H4 (cell line): ENCODE measurements around the gene CPSF2. TPM values are rescaled to one million over a fixed set of nuclear protein-coding genes. Genes with fewer than 3 reads are reported as not detected.
A peak's percentile ranks its signal among the peaks of the same experiment; 100 is the strongest.
"Not testable (repeated sequence)": the region's sequence is repeated elsewhere in the genome, so short reads cannot be mapped to it uniquely, and the experiment has no call there.

Experiments
- DNase-seq: peaks from one replicate; pipeline ENCODE4 v3.0.0-alpha.2; 2015; ENCODE audit warnings: low spot score
- total RNA-seq: library from RNA; depleted of rRNA; stranded (reverse); fragments of >200 nt; shearing (Covaris generic); gene quantifications from 2 replicates; pipeline ENCODE4 v1.2.3, GENCODE V29; 2014

The CPSF2 gene
- total RNA-seq, 1 experiment from 2014 or later, result 94.5 TPM

- DNase-seq, result no peak
These were observed 32.6 kb downstream of the CPSF2 start for GRCh38 chr14:92154283-92154942.

DNA sequence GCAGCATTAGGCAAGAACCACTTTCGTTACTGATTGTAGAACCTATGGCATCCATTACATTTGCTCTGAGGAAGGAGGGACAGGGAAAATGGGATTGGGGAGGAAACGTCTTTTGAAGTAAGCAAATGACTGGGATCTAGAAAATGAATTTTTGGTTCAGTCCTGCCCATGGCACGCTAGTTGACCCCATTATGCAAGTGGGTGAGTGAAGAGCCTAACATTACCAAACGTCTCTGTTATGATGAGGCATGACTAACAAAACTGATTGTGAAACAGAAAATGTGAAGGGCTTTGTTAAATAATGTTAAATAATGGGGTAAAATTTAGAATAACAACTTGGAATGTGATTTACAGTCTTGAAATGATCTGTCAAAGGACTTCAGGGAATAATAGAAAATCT lies 38.9 kb downstream of the CPSF2 start:
- no peak for DNase-seq

DNA sequence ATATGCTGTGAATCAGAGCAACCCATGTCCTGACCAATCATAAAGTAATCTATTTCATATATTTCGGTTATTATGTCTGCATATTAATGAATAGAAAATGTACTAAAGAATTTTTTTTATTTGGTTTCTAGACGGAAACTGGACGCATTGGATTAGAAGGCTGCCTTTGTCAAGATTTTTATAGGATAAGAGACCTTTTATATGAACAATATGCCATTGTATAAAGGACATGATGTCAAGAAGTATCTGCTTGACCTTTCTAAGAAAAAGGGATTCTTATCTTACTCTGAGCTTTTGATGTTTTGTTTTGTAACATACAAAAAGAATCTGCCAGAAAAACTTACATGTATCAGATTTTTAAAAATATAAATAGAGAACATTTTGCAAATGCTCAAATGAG lies 39.8 kb downstream of the CPSF2 start:
- no peak for DNase-seq

DNA sequence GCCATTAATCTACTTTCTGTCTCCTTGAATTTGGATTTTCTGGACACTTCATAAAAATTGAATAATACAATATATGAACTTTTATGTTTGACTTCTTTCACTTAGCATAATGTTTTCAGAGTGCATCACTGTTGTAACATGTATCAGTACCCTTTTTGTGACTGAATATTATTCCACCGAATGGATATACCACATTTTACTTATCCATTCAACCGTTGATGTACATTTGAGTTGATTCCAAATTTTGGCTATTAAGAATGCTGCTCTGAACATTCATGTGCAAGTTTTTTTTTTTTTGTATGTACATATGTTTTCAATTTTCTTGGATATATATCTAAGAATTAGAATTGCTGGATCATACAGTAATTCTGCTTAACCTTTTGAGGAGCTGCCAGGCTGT lies 43.2 kb downstream of the CPSF2 start:
- DNase-seq, result no peak

DNA sequence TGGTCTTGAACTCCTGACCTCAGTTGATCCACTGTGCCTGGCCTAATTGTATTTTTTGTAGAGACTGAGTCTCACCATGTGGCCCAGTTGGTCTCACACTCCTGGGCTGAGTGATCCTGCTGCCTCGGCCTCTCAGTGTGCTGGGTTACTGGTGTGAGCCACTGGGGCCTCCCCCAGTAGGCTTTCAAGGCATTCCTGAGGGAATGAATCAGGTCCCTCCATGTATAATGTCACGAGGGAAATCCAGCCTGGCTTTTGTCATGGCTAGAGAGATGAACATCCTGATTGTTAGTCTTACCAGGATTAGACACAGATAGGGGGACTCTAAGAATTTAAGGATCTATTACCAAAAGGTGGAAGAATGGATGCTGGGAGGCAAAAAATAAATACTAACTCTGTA lies 51.9 kb downstream of the CPSF2 start:
- no peak for DNase-seq

DNA sequence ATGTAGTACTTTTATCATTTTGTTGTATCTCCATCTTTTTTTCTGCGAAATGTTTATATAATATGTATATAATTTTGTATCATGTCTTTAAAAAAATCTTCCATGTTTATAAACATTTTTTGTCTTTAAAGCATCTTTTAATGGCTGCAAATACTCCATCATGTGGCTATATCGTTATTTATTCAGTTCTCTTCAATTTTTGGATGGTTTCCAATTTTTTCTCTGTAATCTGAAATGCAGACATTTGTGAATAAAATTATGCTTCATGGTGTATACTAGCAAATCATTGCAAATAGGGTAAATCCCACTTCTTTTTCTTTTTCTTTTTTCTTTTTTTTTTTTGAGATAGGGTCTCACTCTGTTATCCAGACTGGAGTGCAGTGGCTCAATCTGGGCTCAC lies 54.0 kb downstream of the CPSF2 start:
- no peak for DNase-seq

DNA sequence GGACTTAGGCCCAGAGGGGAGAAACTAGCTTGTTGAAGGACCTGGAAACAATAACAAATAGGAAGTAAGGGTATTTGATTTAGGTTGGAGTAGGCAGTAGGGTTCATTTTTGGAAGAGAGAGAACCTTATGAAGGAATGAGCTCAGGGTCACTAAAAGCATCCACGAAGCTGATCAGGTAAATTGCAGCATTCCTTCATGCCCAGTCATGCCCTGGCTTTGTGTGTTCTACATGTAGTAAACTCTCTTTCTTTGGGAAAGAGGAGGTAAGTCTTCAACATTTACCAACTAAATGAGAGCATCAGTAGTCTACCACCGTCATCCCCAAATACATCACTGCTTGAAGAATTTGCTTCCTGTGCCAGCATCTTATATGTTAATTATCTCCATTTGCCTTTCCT lies 54.7 kb downstream of the CPSF2 start:
- no peak for DNase-seq

- not testable (repeated sequence) for DNase-seq
These were observed 57.4 kb downstream of the CPSF2 start for GRCh38 chr14:92179178-92179577.

DNA sequence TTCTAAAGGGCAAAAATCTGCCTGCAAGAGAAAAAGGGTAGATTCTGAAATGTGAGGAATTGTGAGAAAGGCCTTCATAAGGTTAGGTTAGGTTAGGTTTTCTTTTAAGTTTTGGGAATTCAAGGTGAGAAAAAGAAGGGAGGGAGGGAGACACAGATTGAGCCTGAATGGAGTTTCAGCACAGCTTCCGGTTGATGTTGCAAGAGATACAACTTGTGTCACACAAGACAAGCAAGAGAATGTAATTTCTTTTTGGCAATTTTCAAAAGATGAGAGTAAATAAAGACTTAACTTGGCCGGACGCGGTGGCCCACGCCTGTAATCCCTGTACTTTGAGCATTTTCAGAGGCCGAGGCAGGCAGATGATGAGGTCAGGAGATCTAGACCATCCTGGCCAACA lies 63.8 kb downstream of the CPSF2 start:
- no peak for DNase-seq

DNA sequence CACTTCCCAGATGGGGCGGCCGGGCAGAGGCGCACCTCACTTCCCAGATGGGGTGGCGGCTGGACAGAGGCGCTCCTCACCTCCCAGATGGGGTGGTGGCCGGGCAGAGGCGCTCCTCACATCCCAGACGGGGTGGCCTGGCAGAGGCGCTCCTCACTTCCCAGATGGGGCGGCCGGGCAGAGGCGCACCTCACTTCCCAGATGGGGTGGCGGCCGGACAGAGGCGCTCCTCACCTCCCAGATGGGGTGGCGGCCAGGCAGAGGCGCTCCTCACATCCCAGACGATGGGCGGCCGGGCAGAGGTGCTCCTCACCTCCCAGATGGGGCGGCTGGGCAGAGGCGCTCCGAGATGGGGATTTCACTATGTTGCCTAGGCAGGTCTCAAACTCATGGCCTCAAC lies 65.8 kb downstream of the CPSF2 start:
- not testable (repeated sequence) for DNase-seq

GRCh38 chr14:92190768-92191167 lies 69.0 kb downstream of the CPSF2 start:
- DNase-seq, result no peak

- no peak for DNase-seq
These were observed 77.0 kb downstream of the CPSF2 start for GRCh38 chr14:92198804-92199203.

DNA sequence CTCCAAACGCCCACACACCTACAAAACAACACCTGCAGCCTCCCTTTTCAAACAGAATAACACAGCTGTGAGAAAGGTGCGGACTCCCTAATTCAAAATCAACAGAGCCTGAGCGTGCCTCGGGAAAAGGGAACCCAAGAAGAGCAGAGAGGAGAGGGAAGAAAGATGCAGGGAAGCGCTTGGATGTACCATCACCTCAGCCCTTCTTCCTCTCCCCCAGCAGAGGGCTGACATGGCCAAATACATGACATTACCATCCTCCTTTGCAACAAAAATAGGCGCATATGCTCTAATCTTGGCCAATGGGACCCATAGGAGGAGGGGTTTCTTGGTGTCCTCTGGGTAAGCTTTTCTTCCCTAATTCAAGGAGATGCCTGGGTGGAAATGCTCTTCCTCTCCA lies 78.0 kb downstream of the CPSF2 start:
- DNase-seq, result no peak

DNA sequence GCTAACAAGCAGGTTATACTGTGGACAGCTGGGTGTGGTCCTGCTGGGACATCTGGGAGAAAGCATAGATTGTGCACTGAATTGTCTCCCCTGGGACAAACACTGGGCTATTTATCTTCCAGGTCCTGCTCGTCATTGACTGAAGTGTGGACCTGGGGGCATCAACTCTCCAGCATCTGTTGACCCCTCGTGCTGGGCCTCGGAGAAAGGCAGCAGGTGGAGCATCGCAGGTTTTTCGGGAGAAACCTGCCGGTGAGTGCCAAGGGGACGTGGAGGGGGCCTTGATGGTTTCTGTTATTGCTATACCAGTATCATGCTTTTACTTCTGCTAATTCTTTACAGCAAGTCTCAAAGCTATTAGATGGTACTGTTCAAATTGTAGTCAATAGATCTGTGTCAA lies 81.3 kb downstream of the CPSF2 start:
- DNase-seq, result no peak

- no peak for DNase-seq
These were observed 83.0 kb downstream of the CPSF2 start for GRCh38 chr14:92204792-92205191.

- no peak for DNase-seq
These were observed 85.5 kb downstream of the CPSF2 start for GRCh38 chr14:92207012-92207927.

DNA sequence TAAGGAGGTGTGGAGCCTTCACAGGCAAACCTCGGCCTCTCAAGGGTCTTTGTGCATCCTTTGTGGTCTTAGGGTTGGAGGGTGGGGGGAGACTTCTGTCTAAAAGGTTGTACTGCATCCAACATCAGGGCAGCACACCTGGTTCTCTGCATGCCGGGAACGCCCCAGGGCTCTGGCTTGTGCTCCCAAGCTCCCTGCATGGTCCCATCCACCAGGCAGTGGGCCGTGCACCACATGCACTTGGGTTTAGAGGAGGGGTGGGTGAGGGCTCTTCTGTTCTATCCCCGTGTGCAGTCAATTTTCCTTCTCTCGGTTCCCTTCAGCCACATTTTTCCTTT lies 86.1 kb downstream of the CPSF2 start:
- no peak for DNase-seq

GRCh38 chr14:92209141-92209540 lies 87.4 kb downstream of the CPSF2 start:
- DNase-seq, result no peak

DNA sequence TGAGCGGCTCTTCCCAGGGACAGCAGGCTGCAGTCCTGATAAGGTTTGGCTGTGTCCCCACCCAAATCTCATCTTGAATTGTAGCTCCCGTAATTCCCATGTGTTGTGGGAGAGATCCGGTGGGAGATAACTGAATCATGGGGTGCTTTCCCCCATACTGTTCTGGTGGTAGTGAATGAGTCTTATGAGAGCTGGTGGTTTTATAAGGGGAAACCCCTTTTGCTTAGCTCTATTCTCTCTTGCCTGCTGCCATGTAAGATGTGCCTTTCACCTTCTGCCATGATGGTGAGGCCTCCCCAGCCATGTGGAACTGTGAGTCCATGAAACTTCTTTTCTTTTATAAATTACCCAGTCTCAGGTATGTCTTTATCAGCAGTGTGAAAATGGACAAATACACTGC lies 91.4 kb downstream of the CPSF2 start:
- DNase-seq, result not testable (repeated sequence)

- peak; percentile 26 for DNase-seq
These were observed 93.8 kb downstream of the CPSF2 start for GRCh38 chr14:92215579-92215978.

DNA sequence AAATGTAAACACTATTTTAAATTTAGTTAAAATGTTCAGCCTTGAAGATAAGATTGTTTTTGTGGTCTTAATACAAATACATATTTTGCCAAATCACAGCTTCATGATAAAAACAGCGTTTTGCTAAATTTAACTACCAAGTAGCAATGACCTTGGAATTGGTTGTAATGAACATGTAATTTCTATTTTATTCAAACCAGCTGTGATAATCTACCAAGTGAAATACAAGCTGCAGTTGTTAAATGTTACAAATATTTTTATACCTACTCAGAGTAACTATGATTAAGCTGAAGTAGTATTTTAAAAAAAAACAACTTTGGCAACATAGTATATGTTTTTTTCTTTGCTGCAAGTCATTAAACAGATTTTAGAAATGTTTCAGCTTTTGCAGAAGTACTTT lies 96.2 kb downstream of the CPSF2 start:
- no peak for DNase-seq
